HG02571 (cell line): ENCODE data around the gene WASF3.

Source experiments
- ATAC-seq: cut with Tn5 transposase; IDR thresholded peaks from one replicate; pipeline ENCODE4 v1.9.1; 2021; ENCODE audit warnings: mild to moderate bottlenecking, moderate library complexity; ENCODE audit not compliant: unreplicated experiment

The WASF3 gene

GRCh38 chr13:26541678-26542568 is 15.6 kb upstream of the WASF3 start:
- ATAC-seq: no peak

GRCh38 chr13:26544707-26545106 is 12.8 kb upstream of the WASF3 start:
- ATAC-seq: no peak

DNA sequence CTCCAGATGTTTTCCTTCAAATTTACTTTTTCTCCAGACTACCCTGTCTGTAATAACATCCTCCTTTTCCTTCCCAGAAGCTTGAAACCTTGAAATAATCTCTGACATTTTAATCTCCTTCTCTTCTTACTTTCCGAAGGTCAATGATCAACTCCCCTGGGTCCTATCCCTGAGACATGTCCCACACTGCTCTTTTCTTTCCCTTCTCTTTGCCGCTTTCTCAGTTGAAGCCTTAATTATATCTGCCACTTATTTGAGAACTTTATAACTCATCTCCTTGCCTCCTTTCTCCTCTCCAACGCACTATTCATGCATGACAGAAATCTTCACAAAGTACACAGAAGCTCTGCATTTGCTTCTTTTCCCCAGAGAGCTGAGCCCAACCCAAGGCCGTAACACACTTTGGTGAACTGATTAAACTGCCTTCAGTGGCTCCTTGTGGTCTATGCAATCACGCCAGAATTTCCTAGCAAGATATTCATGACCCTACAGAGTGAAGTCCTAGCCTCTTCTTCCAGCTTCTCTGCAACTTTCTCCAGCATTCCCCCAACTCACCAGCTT is 9.2 kb upstream of the WASF3 start:
- ATAC-seq: no peak

GRCh38 chr13:26549713-26550112 is 7.8 kb upstream of the WASF3 start:
- no peak for ATAC-seq

- ATAC-seq: no peak
Measured at GRCh38 chr13:26551255-26551860, 6.1 kb upstream of the WASF3 start.

- no peak for ATAC-seq
Measured at GRCh38 chr13:26555413-26555812, 2.1 kb upstream of the WASF3 start.

- peak; percentile 20 for ATAC-seq
Measured at GRCh38 chr13:26557051-26557392, 461 bp upstream of the WASF3 start.

- no peak for ATAC-seq
Measured at GRCh38 chr13:26558074-26558805, 757 bp downstream of the WASF3 start.

DNA sequence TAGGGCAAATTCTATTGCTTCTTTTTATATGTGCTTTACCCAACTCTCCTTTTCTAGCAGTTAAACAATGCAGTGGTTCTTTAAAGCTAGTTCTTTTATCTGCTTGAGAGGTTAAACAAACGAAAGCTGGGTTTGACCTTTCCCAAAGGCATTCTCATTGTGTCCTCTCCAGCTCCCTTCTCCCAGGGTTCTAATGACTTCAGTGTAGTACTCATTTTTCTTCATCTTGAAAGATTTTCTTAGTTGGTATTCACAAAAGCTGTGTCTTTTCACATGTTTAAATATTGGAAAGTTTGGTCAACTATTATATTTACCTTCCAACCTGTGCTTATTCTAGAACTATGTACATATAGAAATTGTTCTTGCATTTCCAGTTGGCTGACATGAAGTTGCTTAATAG is 1.5 kb downstream of the WASF3 start:
- no peak for ATAC-seq

DNA sequence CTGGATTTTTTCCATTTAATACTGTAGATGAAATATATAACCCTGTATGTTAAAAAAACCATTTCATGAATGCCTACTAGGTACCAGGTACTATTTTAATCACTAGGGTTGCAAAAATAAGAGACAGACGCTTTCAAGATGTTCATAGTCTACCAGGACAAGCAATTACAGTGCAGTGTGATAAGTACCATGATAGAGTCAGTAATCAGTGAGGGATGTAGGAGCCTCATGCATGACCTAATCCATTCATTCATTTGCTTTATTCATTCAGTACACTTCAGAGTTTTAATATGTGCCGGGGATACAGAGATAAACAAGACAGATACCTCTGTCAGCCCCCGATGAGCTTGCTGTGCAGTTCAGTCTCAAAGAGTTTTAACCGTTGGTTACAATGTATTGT is 3.0 kb downstream of the WASF3 start:
- ATAC-seq: no peak

- no peak for ATAC-seq
Measured at GRCh38 chr13:26561067-26561466, 3.6 kb downstream of the WASF3 start.

GRCh38 chr13:26561651-26562511 is 4.4 kb downstream of the WASF3 start:
- no peak for ATAC-seq

GRCh38 chr13:26562512-26562890 is 5.0 kb downstream of the WASF3 start:
- ATAC-seq: no peak

DNA sequence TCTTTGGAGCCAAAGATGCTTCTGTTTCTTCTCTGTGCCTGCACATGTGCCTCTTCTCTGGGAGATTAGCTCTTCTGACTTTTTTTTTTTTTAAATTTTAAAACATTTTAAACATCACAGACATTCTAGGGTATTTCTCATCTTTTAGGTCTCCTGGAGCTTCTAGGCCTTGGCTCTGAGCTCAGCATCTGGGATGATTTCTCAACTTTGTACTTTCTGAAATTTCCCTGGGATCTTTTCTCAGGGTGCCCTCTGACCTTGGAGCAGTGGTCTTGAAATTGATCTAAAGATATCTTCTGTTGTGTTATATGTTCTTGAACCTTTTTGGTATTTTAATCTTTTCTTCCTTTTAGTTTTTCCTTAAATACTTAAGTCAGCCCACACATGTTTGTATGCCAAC is 6.2 kb downstream of the WASF3 start:
- ATAC-seq: no peak

- ATAC-seq: no peak
Measured at GRCh38 chr13:26568132-26568815, 10.8 kb downstream of the WASF3 start.

- no peak for ATAC-seq
Measured at GRCh38 chr13:26571518-26571917, 14.0 kb downstream of the WASF3 start.

DNA sequence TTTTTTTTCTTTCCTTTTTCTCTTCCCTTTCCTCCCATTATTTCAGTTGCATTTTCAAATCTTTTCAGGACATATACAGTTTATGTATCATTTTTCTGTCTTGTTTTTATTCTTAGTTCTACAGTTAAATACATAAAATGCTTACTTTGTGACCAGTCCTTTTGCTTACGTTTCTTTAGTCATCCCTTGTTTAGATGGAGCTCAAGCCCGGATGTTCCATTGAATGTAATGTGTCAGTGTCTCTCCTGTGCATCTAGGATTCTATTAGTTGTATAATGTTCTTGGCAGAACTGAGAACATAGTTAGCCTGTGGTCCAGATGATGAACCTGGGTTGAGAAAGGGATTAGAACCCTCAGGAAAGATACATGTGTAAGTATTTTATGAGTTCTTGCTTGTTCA is 17.8 kb downstream of the WASF3 start:
- ATAC-seq: no peak

- no peak for ATAC-seq
Measured at GRCh38 chr13:26579580-26579979, 22.1 kb downstream of the WASF3 start.

- ATAC-seq: no peak
Measured at GRCh38 chr13:26583662-26584061, 26.2 kb downstream of the WASF3 start.

DNA sequence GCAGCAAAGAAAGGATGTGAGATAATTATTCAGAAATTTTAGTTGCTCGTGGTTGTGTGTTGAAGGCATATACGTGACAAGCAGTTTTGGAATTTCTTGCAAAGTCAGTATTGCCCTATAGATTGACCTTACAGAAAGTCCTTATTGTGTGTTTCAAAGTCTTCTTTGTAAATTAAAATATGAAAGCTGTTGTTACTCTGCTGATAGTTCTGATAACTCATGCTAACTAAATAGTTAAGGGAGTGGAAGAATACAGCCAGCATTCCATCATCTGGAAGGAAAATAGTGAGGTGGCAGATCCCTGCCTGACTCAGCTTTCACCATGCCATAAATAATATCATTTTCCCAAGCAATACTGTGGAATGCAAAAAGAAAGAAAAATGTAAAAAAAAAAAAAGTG is 27.2 kb downstream of the WASF3 start:
- no peak for ATAC-seq
